Keratinocyte (primary cell): ENCODE measurements around the gene OSBPL8. TPM values are rescaled to one million over a fixed set of nuclear protein-coding genes. Genes with fewer than 3 reads are reported as not detected.

Source experiments
- DNase-seq: peaks from one replicate; pipeline ENCODE4 v3.0.0-alpha.2; 2011; ENCODE audit warnings: low read depth, missing footprints, low spot score
- FAIRE-seq: peaks from 2 replicates; lab custom pipeline; 2011; peaks lifted over from hg19 to GRCh38; lab: Jason Lieb, UNC
- H2AFZ ChIP-seq: 2 replicates; pipeline ENCODE4 v1.6.0; 2012; ENCODE audit warnings: low read length, control low read depth, inconsistent platforms; ENCODE audit not compliant: control insufficient read depth
- H3K27ac ChIP-seq: 2 replicates; pipeline ENCODE4 v1.5.1; 2011; ENCODE audit warnings: low read length; ENCODE audit not compliant: control insufficient read depth, insufficient read depth
- H3K27me3 ChIP-seq: 3 replicates; pipeline ENCODE4 v1.6.0; 2011; ENCODE audit warnings: low read length; ENCODE audit not compliant: control insufficient read depth, insufficient read depth; ENCODE audit errors: extremely low read depth
- H3K36me3 ChIP-seq, 2 experiments: 2 replicates in 1 of 2; 3 replicates in 1 of 2; pipeline ENCODE4 v1.5.1; 2011; ENCODE audit warnings: low read length in 2 of 2, mild to moderate bottlenecking in 1 of 2; ENCODE audit not compliant: control insufficient read depth in 2 of 2, insufficient read depth in 2 of 2; ENCODE audit errors: extremely low read depth in 1 of 2
- H3K4me1 ChIP-seq: 3 replicates; pipeline ENCODE4 v1.5.1; 2011; ENCODE audit warnings: low read length; ENCODE audit not compliant: control insufficient read depth, insufficient read depth; ENCODE audit errors: extremely low read depth
- H3K4me2 ChIP-seq: 3 replicates; pipeline ENCODE4 v1.6.0; 2011; ENCODE audit warnings: low read depth, low read length; ENCODE audit not compliant: control insufficient read depth, insufficient read depth; ENCODE audit errors: extremely low read depth
- H3K4me3 ChIP-seq, 3 experiments: fragments of 200-600 bp in 1 of 3; sonication (generic) in 1 of 3; 2 replicates in 2 of 3; 3 replicates in 1 of 3; pipeline ENCODE4 v1.5.1; 2011 to 2016; ENCODE audit warnings: low read length in 3 of 3, mild to moderate bottlenecking in 3 of 3, control low read depth in 2 of 3, inconsistent platforms in 1 of 3, low read depth in 1 of 3, mixed read lengths in 1 of 3, mixed run types in 1 of 3, moderate library complexity in 1 of 3; ENCODE audit not compliant: control insufficient read depth in 2 of 3, insufficient read depth in 2 of 3; ENCODE audit errors: extremely low read depth in 1 of 3
- H3K79me2 ChIP-seq: 2 replicates; pipeline ENCODE4 v1.6.0; 2012; ENCODE audit warnings: low read length; ENCODE audit not compliant: control insufficient read depth, insufficient read depth
- H3K9ac ChIP-seq: 3 replicates; pipeline ENCODE4 v1.6.0; 2011; ENCODE audit warnings: low read length; ENCODE audit not compliant: control insufficient read depth, insufficient read depth; ENCODE audit errors: extremely low read depth
- H3K9me1 ChIP-seq: 3 replicates; pipeline ENCODE4 v1.6.0; 2011; ENCODE audit warnings: low read length; ENCODE audit not compliant: control insufficient read depth, insufficient read depth; ENCODE audit errors: extremely low read depth
- H3K9me3 ChIP-seq: 2 replicates; pipeline ENCODE4 v1.5.1; 2012; ENCODE audit warnings: low read depth, low read length; ENCODE audit not compliant: control insufficient read depth
- H4K20me1 ChIP-seq: 3 replicates; pipeline ENCODE4 v1.6.0; 2011; ENCODE audit warnings: low read length; ENCODE audit not compliant: control insufficient read depth, insufficient read depth; ENCODE audit errors: extremely low read depth
- CTCF ChIP-seq, 3 experiments: IDR thresholded peaks in 1 of 3; conservative IDR thresholded peaks in 1 of 3; optimal IDR thresholded peaks in 1 of 3; 2 replicates in 2 of 3; 3 replicates in 1 of 3; pipeline versions ENCODE3 to v1.5.1; 2011; ENCODE audit warnings: low read length in 3 of 3, mild to moderate bottlenecking in 3 of 3, moderate library complexity in 2 of 3, control low read depth in 1 of 3, inconsistent platforms in 1 of 3; ENCODE audit not compliant: insufficient read depth in 2 of 3; ENCODE audit errors: extremely low read depth in 1 of 3
- EZH2 ChIP-seq: IDR thresholded peaks from one replicate; pipeline ENCODE4 v1.6.1; 2012; ENCODE audit warnings: inconsistent platforms, mild to moderate bottlenecking, low read length, moderate library complexity
- dilution Hi-C: fragments of 300-500 bp; cut with MboI; formaldehyde crosslinking; loops from one replicate; pipeline ENCODE4 v1.7.0; 2020; ENCODE audit warnings: low sequenced_read_pairs; ENCODE audit not compliant: extremely low pct_ligation_motif_present
- polyA plus RNA-seq, 5 experiments: library from polyadenylated mRNA; depleted of rRNA in 3 of 5; stranded (reverse) in 3 of 5; stranded (forward) in 1 of 5; unstranded in 1 of 5; fragments of >200 nt; gene quantifications; 1 replicate in 1 of 5; 2 replicates in 3 of 5; 3 replicates in 1 of 5; pipeline versions ENCODE4 v1.2.1 to v1.2.3, GENCODE V29; 2011 to 2012; ENCODE audit warnings: missing spikeins in 2 of 5, low read depth in 1 of 5, low replicate concordance in 1 of 5

Gene OSBPL8
- polyA plus RNA-seq, 1 donor (not counting 4 experiments of a cell fraction or from before 2014, with no cell fraction given): 33.7 TPM

- FAIRE-seq (no peak), DNase-seq (no peak)
- H2AFZ ChIP-seq: no peak overlapping the region
- no peaks in the 10 kb centered on the region for H3K79me2 ChIP-seq
- no peak overlapping the region for H3K4me3 ChIP-seq
- no peaks in the 10 kb centered on the region for H3K9me3 ChIP-seq
- H3K4me1 ChIP-seq: no peaks in the 10 kb centered on the region
- no peak overlapping the region for H3K4me2 ChIP-seq
- no peaks in the 10 kb centered on the region for H4K20me1 ChIP-seq
- H3K27me3 ChIP-seq: no peaks in the 10 kb centered on the region
- no peaks in the 10 kb centered on the region for H3K9me1 ChIP-seq
- no peak overlapping the region for H3K27ac ChIP-seq
- dilution Hi-C loops: no loop called here
- TF ChIP-seq EZH2 (no peak), CTCF (optimal IDR thresholded peaks at IDR 0.05 in 1 of 3, IDR thresholded peaks at IDR 0.05 in 1 of 3, conservative IDR thresholded peaks at IDR 0.05 in 1 of 3; ENCODE audit: extremely low read depth in 1 of 3, insufficient read depth in 2 of 3, low read length in 3 of 3) (no peak)
- no peak overlapping the region for H3K9ac ChIP-seq
- no peaks in the 10 kb centered on the region for H3K36me3 ChIP-seq
Observed at GRCh38 chr12:76568888-76569551, 9.4 kb upstream of the OSBPL8 start.

GRCh38 chr12:76568130-76568529, 8.6 kb upstream of the OSBPL8 start:
- H3K4me2 ChIP-seq: no peak overlapping the region
- H4K20me1 ChIP-seq: no peaks in the 10 kb centered on the region

More at GRCh38 chr12:76568130-76568529, 8.6 kb upstream of the OSBPL8 start:
- dilution Hi-C loops: no loop called here
- Histone ChIP-seq H3K9me1 (no peaks in the 10 kb centered on the region), H3K9ac (no peak overlapping the region), H2AFZ (no peak overlapping the region), H3K9me3 (no peaks in the 10 kb centered on the region), H3K36me3 (no peaks in the 10 kb centered on the region), H3K27ac (no peak overlapping the region), H3K4me1 (no peaks in the 10 kb centered on the region), H3K79me2 (no peaks in the 10 kb centered on the region), H3K4me3 (no peak overlapping the region), H3K27me3 (no peaks in the 10 kb centered on the region)
- FAIRE-seq: no peak
- no peak for DNase-seq
- no peak for TF ChIP-seq EZH2
- no peak for TF ChIP-seq CTCF (optimal IDR thresholded peaks at IDR 0.05 in 1 of 3, IDR thresholded peaks at IDR 0.05 in 1 of 3, conservative IDR thresholded peaks at IDR 0.05 in 1 of 3; ENCODE audit: extremely low read depth in 1 of 3, insufficient read depth in 2 of 3, low read length in 3 of 3)
